A673 (cell line): Measurements from ENCODE around the gene LIMCH1.

ENCODE experiments used
- EZH2 ChIP-seq: fragments of 200-600 bp; sonication (generic); IDR thresholded peaks from 2 replicates; pipeline ENCODE4 v1.6.1; 2017; ENCODE audit warnings: borderline replicate concordance, low read depth, mild to moderate bottlenecking, mixed read lengths, antibody characterized with exemption, low read length; ENCODE audit not compliant: poor library complexity, severe bottlenecking
- TF ChIP-seq, protein P1 (sequence below): fragments of 300-800, 200-600 bp; sonication (generic); conservative IDR thresholded peaks from 2 replicates; pipeline ENCODE4 v1.5.1; 2017; ENCODE audit warnings: low read depth, mild to moderate bottlenecking, antibody characterized with exemption, low read length, moderate library complexity, mixed read lengths

DNA sequence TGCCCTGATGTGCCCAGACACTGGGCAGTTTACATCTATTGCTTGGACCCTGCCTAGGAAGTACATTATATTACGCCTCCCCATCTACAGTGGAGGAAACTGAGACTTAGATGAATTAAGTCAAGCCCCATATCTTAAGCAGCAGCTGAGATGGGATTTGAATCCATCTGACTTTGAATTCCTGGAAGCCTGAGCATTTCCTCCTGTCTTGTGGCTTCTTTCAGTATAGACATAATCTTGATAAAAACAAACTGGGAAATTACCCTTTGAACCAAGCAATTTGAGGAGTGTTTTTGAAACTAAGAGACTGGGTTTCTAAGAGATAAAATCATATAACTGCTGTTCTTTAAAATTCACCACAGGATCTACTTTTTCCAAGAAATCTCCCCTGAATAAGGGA, 18.6 kb downstream of the LIMCH1 start:
- TF ChIP-seq, protein P1, sequence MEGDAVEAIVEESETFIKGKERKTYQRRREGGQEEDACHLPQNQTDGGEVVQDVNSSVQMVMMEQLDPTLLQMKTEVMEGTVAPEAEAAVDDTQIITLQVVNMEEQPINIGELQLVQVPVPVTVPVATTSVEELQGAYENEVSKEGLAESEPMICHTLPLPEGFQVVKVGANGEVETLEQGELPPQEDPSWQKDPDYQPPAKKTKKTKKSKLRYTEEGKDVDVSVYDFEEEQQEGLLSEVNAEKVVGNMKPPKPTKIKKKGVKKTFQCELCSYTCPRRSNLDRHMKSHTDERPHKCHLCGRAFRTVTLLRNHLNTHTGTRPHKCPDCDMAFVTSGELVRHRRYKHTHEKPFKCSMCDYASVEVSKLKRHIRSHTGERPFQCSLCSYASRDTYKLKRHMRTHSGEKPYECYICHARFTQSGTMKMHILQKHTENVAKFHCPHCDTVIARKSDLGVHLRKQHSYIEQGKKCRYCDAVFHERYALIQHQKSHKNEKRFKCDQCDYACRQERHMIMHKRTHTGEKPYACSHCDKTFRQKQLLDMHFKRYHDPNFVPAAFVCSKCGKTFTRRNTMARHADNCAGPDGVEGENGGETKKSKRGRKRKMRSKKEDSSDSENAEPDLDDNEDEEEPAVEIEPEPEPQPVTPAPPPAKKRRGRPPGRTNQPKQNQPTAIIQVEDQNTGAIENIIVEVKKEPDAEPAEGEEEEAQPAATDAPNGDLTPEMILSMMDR, result no peak
- TF ChIP-seq EZH2, result no peak
